A673 (cell line): ENCODE measurements around the gene ANXA11.

ENCODE experiments used
- CTCF ChIP-seq: fragments of 300-800, 200-600 bp; sonication (generic); conservative IDR thresholded peaks from 2 replicates; pipeline ENCODE4 v1.5.1; 2017; ENCODE audit warnings: low read depth, mild to moderate bottlenecking, antibody characterized with exemption, low read length, moderate library complexity, mixed read lengths
- EZH2 ChIP-seq: fragments of 200-600 bp; sonication (generic); IDR thresholded peaks from 2 replicates; pipeline ENCODE4 v1.6.1; 2017; ENCODE audit warnings: borderline replicate concordance, low read depth, mild to moderate bottlenecking, mixed read lengths, antibody characterized with exemption, low read length; ENCODE audit not compliant: poor library complexity, severe bottlenecking

- TF ChIP-seq CTCF (no peak), EZH2 (no peak)
These were observed 63.5 kb downstream of the ANXA11 start for GRCh38 chr10:80141696-80142460.
